GM06990 (cell line): ENCODE data around the gene MAX.

Experiments
- DNase-seq: peaks from one replicate; pipeline ENCODE4 v3.0.0-alpha.2; 2011; ENCODE audit not compliant: insufficient read length; ENCODE audit errors: extremely low read depth
- H3K27me3 ChIP-seq: replicated peaks from 2 replicates; pipeline ENCODE4 v1.6.0; 2011; ENCODE audit warnings: low read length; ENCODE audit not compliant: control insufficient read depth, insufficient read depth
- H3K36me3 ChIP-seq: 2 replicates; pipeline ENCODE4 v1.5.1; 2011; ENCODE audit warnings: low read length; ENCODE audit not compliant: control insufficient read depth, insufficient read depth
- H3K4me3 ChIP-seq: replicated peaks from 2 replicates; pipeline ENCODE4 v1.5.1; 2011; ENCODE audit warnings: low read depth, mild to moderate bottlenecking, control low read depth, low read length
- CTCF ChIP-seq: IDR thresholded peaks from 2 replicates; pipeline ENCODE4 v1.5.1; 2011; ENCODE audit warnings: low read length, control low read depth, mild to moderate bottlenecking, inconsistent platforms; ENCODE audit not compliant: insufficient read depth, poor library complexity, severe bottlenecking

The MAX gene

GRCh38 chr14:65073605-65074201 is 28.6 kb downstream of the MAX start:
- DNase-seq: no peak
- H3K36me3 ChIP-seq: peaks cover 30% of the 10 kb centered on the region
- no peaks in the 10 kb centered on the region for H3K27me3 ChIP-seq
- TF ChIP-seq CTCF: no peak
- H3K4me3 ChIP-seq: no peak overlapping the region

- Histone ChIP-seq H3K36me3 (peaks cover 29% of the 10 kb centered on the region), H3K4me3 (no peak overlapping the region), H3K27me3 (no peaks in the 10 kb centered on the region)
- DNase-seq: no peak
- no peak for TF ChIP-seq CTCF
Observed at GRCh38 chr14:65072937-65073336, 29.4 kb downstream of the MAX start.

GRCh38 chr14:65072256-65072655 is 30.1 kb downstream of the MAX start:
- no peak for TF ChIP-seq CTCF
- Histone ChIP-seq H3K27me3 (no peaks in the 10 kb centered on the region), H3K36me3 (peaks cover 22% of the 10 kb centered on the region), H3K4me3 (no peak overlapping the region)
- no peak for DNase-seq

- TF ChIP-seq CTCF: no peak
- Histone ChIP-seq H3K4me3 (no peak overlapping the region), H3K36me3 (peaks cover 18% of the 10 kb centered on the region), H3K27me3 (no peaks in the 10 kb centered on the region)
- DNase-seq: no peak
Observed at GRCh38 chr14:65071544-65071943, 30.8 kb downstream of the MAX start.

- no peak for DNase-seq
- Histone ChIP-seq H3K4me3 (no peak overlapping the region), H3K27me3 (no peaks in the 10 kb centered on the region), H3K36me3 (peaks cover 14% of the 10 kb centered on the region)
- no peak for TF ChIP-seq CTCF
Observed at GRCh38 chr14:65070471-65070976, 31.8 kb downstream of the MAX start.
